HEK293 (cell line): ENCODE measurements around the gene SLC35B4.

ENCODE experiments used
- CTCF ChIP-seq: fragments of 450-650 bp; formaldehyde crosslinking; IDR thresholded peaks from 2 replicates; pipeline ENCODE4 v1.5.1; 2016; ENCODE audit warnings: missing biosample characterization, missing genetic modification characterization
- ZNF398 ChIP-seq: fragments of 450-650 bp; formaldehyde crosslinking; IDR thresholded peaks from 2 replicates; pipeline ENCODE4 v1.5.1; 2017; ENCODE audit warnings: missing biosample characterization, missing genetic modification characterization

- TF ChIP-seq CTCF (tag by site-specific recombination) (no peak), ZNF398 (tag by site-specific recombination) (no peak)
Observed at GRCh38 chr7:134347567-134347966, 30.8 kb upstream of the SLC35B4 start.
